ENCODE data around the gene ALK.

GRCh38 chr2:29607038-29607420, 314.4 kb downstream of the ALK start:
- no peak for TF ChIP-seq REST (IDR thresholded peaks at IDR 0.05; ENCODE audit: low read depth)
- no peak for TF ChIP-seq RAD21 (IDR thresholded peaks at IDR 0.05; ENCODE audit: low read depth)
- no peak for TF ChIP-seq MAX (IDR thresholded peaks at IDR 0.05)
- no peak for TF ChIP-seq YY1 (IDR thresholded peaks at IDR 0.05; ENCODE audit: low read depth)
- TF ChIP-seq EP300 (IDR thresholded peaks at IDR 0.05; ENCODE audit: borderline replicate concordance): no peak
- no peak for TF ChIP-seq ZBTB7A (IDR thresholded peaks at IDR 0.05; ENCODE audit: low read depth)
- TF ChIP-seq TAF1 (IDR thresholded peaks at IDR 0.05; ENCODE audit: low read depth): no peak
- TF ChIP-seq NFIC (IDR thresholded peaks at IDR 0.05): no peak
- TF ChIP-seq USF1 (IDR thresholded peaks at IDR 0.05): no peak
- TF ChIP-seq CEBPB (IDR thresholded peaks at IDR 0.05): no peak
- no peak for TF ChIP-seq CREB1 (IDR thresholded peaks at IDR 0.05; ENCODE audit: low read depth)
- no peak for TF ChIP-seq EGR1 (IDR thresholded peaks at IDR 0.05)
- TF ChIP-seq TCF12 (IDR thresholded peaks at IDR 0.05; ENCODE audit: low read depth): no peak
- no peak for TF ChIP-seq TEAD4 (IDR thresholded peaks at IDR 0.05)

All from Ishikawa (cell line).